ENCODE results near the gene RNF123. TPM values are rescaled to one million over a fixed set of nuclear protein-coding genes. Genes with fewer than 3 reads are reported as not detected.

RNF123 gene
- total RNA-seq, 6 experiments from 2014 or later, result 32.4 to 48.3 (median 39.9) TPM

DNA sequence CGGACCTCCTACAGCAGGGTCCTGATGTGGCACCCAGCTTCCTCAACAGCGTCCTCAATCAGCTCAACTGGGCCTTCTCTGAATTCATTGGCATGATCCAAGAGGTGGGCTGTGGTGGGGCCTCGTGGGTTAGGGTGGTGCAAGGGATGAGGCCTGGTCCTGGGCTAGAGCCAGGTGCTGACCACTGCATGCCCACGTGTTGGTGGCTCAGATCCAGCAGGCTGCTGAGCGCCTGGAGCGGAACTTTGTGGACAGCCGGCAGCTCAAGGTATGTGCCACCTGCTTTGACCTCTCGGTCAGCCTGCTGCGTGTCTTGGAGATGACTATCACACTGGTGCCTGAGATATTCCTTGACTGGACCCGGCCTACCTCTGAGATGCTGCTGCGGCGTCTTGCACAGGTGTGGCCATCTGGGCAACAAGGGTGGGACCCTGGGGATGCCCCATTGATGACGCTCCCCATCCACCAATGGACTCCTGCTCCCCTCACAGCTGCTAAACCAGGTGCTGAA is 26.3 kb downstream of the RNF123 start:
- H3K4me3 ChIP-seq, result no peak overlapping the region
- no peak overlapping the region for H3K27ac ChIP-seq
- 33% methylated on average over 1 of the region's 13 CpGs for WGBS (ENCODE audit: insufficient coverage, low coverage, low lambda C conversion rate, missing lambda C conversion rate)
- peaks cover 0 to 10% (median 0%) of the 10 kb centered on the region in 4 donors for H3K4me1 ChIP-seq
- no peak for TF ChIP-seq POLR2A (IDR thresholded peaks at IDR 0.05)
- TF ChIP-seq, protein P1, sequence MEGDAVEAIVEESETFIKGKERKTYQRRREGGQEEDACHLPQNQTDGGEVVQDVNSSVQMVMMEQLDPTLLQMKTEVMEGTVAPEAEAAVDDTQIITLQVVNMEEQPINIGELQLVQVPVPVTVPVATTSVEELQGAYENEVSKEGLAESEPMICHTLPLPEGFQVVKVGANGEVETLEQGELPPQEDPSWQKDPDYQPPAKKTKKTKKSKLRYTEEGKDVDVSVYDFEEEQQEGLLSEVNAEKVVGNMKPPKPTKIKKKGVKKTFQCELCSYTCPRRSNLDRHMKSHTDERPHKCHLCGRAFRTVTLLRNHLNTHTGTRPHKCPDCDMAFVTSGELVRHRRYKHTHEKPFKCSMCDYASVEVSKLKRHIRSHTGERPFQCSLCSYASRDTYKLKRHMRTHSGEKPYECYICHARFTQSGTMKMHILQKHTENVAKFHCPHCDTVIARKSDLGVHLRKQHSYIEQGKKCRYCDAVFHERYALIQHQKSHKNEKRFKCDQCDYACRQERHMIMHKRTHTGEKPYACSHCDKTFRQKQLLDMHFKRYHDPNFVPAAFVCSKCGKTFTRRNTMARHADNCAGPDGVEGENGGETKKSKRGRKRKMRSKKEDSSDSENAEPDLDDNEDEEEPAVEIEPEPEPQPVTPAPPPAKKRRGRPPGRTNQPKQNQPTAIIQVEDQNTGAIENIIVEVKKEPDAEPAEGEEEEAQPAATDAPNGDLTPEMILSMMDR (IDR thresholded peaks at IDR 0.05), result no peak
- H3K36me3 ChIP-seq, result peaks cover 0 to 19% (median 6%) of the 10 kb centered on the region in 4 donors
- no peaks in the 10 kb centered on the region for H3K9me3 ChIP-seq
- no peak for ATAC-seq
- no peaks in the 10 kb centered on the region for H3K27me3 ChIP-seq
- intact Hi-C loops (cut with DNase I), result no loop called here
- DNase-seq, result peak in 1 of 3 donors; percentile 51

- 63% methylated on average over 1 of the region's 7 CpGs for WGBS (ENCODE audit: insufficient coverage, low coverage, low lambda C conversion rate, missing lambda C conversion rate)
- H3K9me3 ChIP-seq, result no peaks in the 10 kb centered on the region
- DNase-seq, result peak in 1 of 3 donors; percentile 37
- H3K4me1 ChIP-seq, result peaks cover 0 to 10% (median 0%) of the 10 kb centered on the region in 4 donors
- TF ChIP-seq, protein P1 (IDR thresholded peaks at IDR 0.05), result no peak
- no peak for TF ChIP-seq POLR2A (IDR thresholded peaks at IDR 0.05)
- H3K4me3 ChIP-seq, result no peak overlapping the region
- no peak for ATAC-seq
- intact Hi-C loops (cut with DNase I), result no loop called here
- no peak overlapping the region for H3K27ac ChIP-seq
- H3K27me3 ChIP-seq, result no peaks in the 10 kb centered on the region
- peaks cover 0 to 24% (median 9%) of the 10 kb centered on the region in 4 donors for H3K36me3 ChIP-seq
Measured at GRCh38 chr3:49716169-49716568, 26.8 kb downstream of the RNF123 start.

- no peaks in the 10 kb centered on the region for H3K9me3 ChIP-seq
- intact Hi-C loops (cut with DNase I), result no loop called here
- peaks cover 0 to 26% (median 12%) of the 10 kb centered on the region in 4 donors for H3K36me3 ChIP-seq
- TF ChIP-seq, protein P1 (IDR thresholded peaks at IDR 0.05), result no peak
- no peak for TF ChIP-seq POLR2A (IDR thresholded peaks at IDR 0.05)
- H3K27ac ChIP-seq, result no peak overlapping the region
- no peaks in the 10 kb centered on the region for H3K27me3 ChIP-seq
- H3K4me1 ChIP-seq, result peaks cover 0 to 10% (median 0%) of the 10 kb centered on the region in 4 donors
- no peak overlapping the region for H3K4me3 ChIP-seq
- DNase-seq, result peak in 2 of 3 donors; percentile 46 to 59
- ATAC-seq, result no peak
- whole genome bisulfite sequencing (ENCODE audit: insufficient coverage, low coverage, low lambda C conversion rate, missing lambda C conversion rate), result 87% methylated on average over 3 of the region's 16 CpGs
Measured at GRCh38 chr3:49716691-49717210, 27.4 kb downstream of the RNF123 start.

DNA sequence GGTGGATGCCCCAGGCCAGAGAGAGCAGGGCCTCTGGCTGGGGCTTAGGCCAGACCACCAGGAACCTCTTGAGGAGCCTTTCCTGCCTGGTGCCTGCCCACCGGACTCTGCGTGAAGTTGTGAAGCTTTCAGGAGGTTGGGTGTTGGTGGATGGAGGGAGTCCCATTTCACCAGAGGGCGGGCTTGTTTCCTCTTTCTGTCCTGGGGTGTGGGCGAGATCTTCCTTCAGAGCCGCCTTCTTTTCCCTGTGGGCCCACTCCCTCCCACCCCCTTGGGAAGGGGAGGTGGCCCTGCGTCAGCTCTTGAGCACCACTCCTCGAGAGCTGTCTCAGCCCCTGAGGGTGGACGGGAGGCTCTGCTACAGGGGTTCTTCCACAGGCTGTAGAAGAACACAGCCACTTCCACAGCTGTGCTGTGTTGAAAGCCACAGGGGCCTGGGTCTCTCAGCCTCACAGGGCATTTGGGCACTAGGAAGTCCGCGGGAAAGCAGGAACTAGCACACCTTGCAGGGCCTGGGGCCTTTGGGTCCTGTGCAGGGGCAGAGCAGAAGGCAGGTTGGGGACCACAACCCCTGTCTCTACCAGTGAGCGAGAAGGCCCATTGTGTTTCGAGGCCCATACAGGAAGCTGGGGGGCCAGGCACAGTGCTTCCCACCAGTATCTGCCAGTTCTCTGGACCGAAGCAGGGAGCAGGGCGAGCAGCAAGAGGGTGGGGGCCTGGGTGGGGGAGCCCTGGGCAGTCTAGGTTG is 28.0 kb downstream of the RNF123 start:
- no peak overlapping the region for H3K27ac ChIP-seq

More for the DNA sequence above, 28.0 kb downstream of the RNF123 start:
- ATAC-seq (no peak), DNase-seq (peak in 1 of 3 donors; percentile 47)
- WGBS (ENCODE audit: insufficient coverage, low coverage, low lambda C conversion rate, missing lambda C conversion rate), result 90% methylated on average over 2 of the region's 14 CpGs
- Histone ChIP-seq H3K9me3 (no peaks in the 10 kb centered on the region), H3K4me1 (peaks cover 0 to 13% (median 0%) of the 10 kb centered on the region in 4 donors), H3K36me3 (peaks cover 0 to 27% (median 14%) of the 10 kb centered on the region in 4 donors), H3K27me3 (no peaks in the 10 kb centered on the region), H3K4me3 (no peak overlapping the region)
- TF ChIP-seq, protein P1 (IDR thresholded peaks at IDR 0.05), result no peak
- no peak for TF ChIP-seq POLR2A (IDR thresholded peaks at IDR 0.05)
- intact Hi-C loops (cut with DNase I), result no loop called here

All from right lobe of liver (tissue), 6 donors.